ENCODE data around the gene PURB.
"Not testable (repeated sequence)": the region's sequence is repeated elsewhere in the genome, so short reads cannot be mapped to it uniquely, and the experiment has no call there.

Gene PURB

GRCh38 chr7:44885394-44886317, at the start of gene PURB:
PURB (minus strand) TSS chr7:44885530; CDS start chr7:44885348, 182 bp downstream.
- DNase-seq = peak; percentile 13

- no peak for DNase-seq
These were observed 49.7 kb upstream of the PURB start for GRCh38 chr7:44935016-44935415.

- DNase-seq = not testable (repeated sequence)
These were observed 49.2 kb upstream of the PURB start for GRCh38 chr7:44934510-44934909.

GRCh38 chr7:44930921-44931320, 45.6 kb upstream of the PURB start:
- no peak for DNase-seq

- no peak for DNase-seq
These were observed 37.0 kb upstream of the PURB start for GRCh38 chr7:44922351-44922694.

GRCh38 chr7:44921607-44922350, 36.4 kb upstream of the PURB start:
- peak; percentile 3 for DNase-seq

- no peak for DNase-seq
These were observed 34.8 kb upstream of the PURB start for GRCh38 chr7:44920119-44920518.

GRCh38 chr7:44918029-44918428, 32.7 kb upstream of the PURB start:
- no peak for DNase-seq

GRCh38 chr7:44917465-44917864, 32.1 kb upstream of the PURB start:
- DNase-seq = no peak

- DNase-seq = no peak
These were observed 29.8 kb upstream of the PURB start for GRCh38 chr7:44914992-44915607.

GRCh38 chr7:44912775-44913347, 27.5 kb upstream of the PURB start:
- DNase-seq = no peak

GRCh38 chr7:44911911-44912310, 26.6 kb upstream of the PURB start:
- no peak for DNase-seq

- DNase-seq = no peak
These were observed 24.5 kb upstream of the PURB start for GRCh38 chr7:44909596-44910389.

GRCh38 chr7:44906965-44907364, 21.6 kb upstream of the PURB start:
- DNase-seq = no peak

GRCh38 chr7:44905002-44905635, 19.8 kb upstream of the PURB start:
- no peak for DNase-seq

GRCh38 chr7:44899443-44899842, 14.1 kb upstream of the PURB start:
- no peak for DNase-seq

GRCh38 chr7:44898039-44898438, 12.7 kb upstream of the PURB start:
- no peak for DNase-seq

GRCh38 chr7:44897309-44897708, 12.0 kb upstream of the PURB start:
- no peak for DNase-seq

GRCh38 chr7:44894888-44895580, 9.7 kb upstream of the PURB start:
- DNase-seq = no peak

- no peak for DNase-seq
These were observed 8.4 kb upstream of the PURB start for GRCh38 chr7:44893710-44894234.

GRCh38 chr7:44891791-44892190, 6.5 kb upstream of the PURB start:
- no peak for DNase-seq
